ENCODE results near the gene TPCN1.

- TF ChIP-seq CTCF (IDR thresholded peaks at IDR 0.05 in 2 of 3, conservative IDR thresholded peaks at IDR 0.05 in 1 of 3; ENCODE audit: borderline replicate concordance in 1 of 3, insufficient read depth in 1 of 3, low read depth in 2 of 3, low read length in 2 of 3) (no peak), REST (IDR thresholded peaks at IDR 0.05; ENCODE audit: low read depth) (no peak), CEBPB (IDR thresholded peaks at IDR 0.05; ENCODE audit: low read depth) (no peak), JUND (IDR thresholded peaks at IDR 0.05) (no peak), EZH2 (IDR thresholded peaks at IDR 0.05) (no peak), ATF3 (IDR thresholded peaks at IDR 0.05) (no peak), ZNF274 (IDR thresholded peaks at IDR 0.05; ENCODE audit: low read depth, low read length) (no peak), CBX3 (IDR thresholded peaks at IDR 0.05; ENCODE audit: low read depth) (no peak), POLR2AphosphoS5 (IDR thresholded peaks at IDR 0.05; ENCODE audit: low read depth, low read length) (no peak)
Measured at GRCh38 chr12:113284751-113285150, 63.5 kb downstream of the TPCN1 start.

Measured in HCT116 (cell line).